Upper lobe of left lung (tissue), 6 donors: ENCODE data around the gene COL7A1. TPM values are rescaled to one million over a fixed set of nuclear protein-coding genes. Genes with fewer than 3 reads are reported as not detected.

ENCODE experiments used
- ATAC-seq, 2 donors: fragments of 200-7000 bp; cut with Tn5 transposase; one replicate each; pipeline ENCODE4 v1.9.1; 2022; ENCODE audit warnings: mild to moderate bottlenecking in 2 of 2, moderate library complexity in 2 of 2; ENCODE audit not compliant: low FRiP score in 2 of 2
- DNase-seq, 2 donors: peaks; one replicate each; pipeline ENCODE4 v3.0.0-alpha.2; 2019 to 2020
- H3K27ac ChIP-seq, 4 donors: fragments of 200-600 bp; sonication (generic); one replicate each; pipeline ENCODE4 v1.5.1; 2016 to 2019
- H3K27me3 ChIP-seq, 4 donors: fragments of 200-600 bp; sonication (generic); one replicate each; pipeline ENCODE4 v1.5.1; 2017 to 2019
- H3K36me3 ChIP-seq, 4 donors: fragments of 200-600 bp; sonication (generic); one replicate each; pipeline ENCODE4 v1.5.1; 2016 to 2019
- H3K4me1 ChIP-seq, 4 donors: fragments of 200-600 bp; sonication (generic); one replicate each; pipeline ENCODE4 v1.5.1; 2018 to 2019
- H3K4me3 ChIP-seq, 4 donors: fragments of 200-600 bp; sonication (generic); one replicate each; pipeline ENCODE4 v1.5.1; 2017 to 2019; ENCODE audit warnings: mild to moderate bottlenecking in 2 of 4, moderate library complexity in 1 of 4
- H3K9me3 ChIP-seq, 4 donors: fragments of 200-600 bp; sonication (generic); one replicate each; pipeline ENCODE4 v1.5.1; 2018 to 2019
- CTCF ChIP-seq, 6 experiments: fragments of 450-650 bp in 4 of 6; fragments of 200-600 bp in 2 of 6; sonication (generic) in 2 of 6; IDR thresholded peaks; one replicate each; pipeline ENCODE4 v1.5.1; 2016 to 2019; ENCODE audit warnings: antibody characterized with exemption in 6 of 6
- EP300 ChIP-seq, 4 donors: sonication (generic); formaldehyde crosslinking; IDR thresholded peaks; one replicate each; pipeline ENCODE4 v1.5.1; 2017; ENCODE audit warnings: antibody characterized with exemption in 4 of 4, control low read depth in 2 of 4
- POLR2A ChIP-seq, 4 donors: fragments of 450-650 bp; IDR thresholded peaks; one replicate each; pipeline ENCODE4 v1.5.1; 2016 to 2017; ENCODE audit warnings: antibody characterized with exemption in 4 of 4, mild to moderate bottlenecking in 2 of 4
- POLR2AphosphoS5 ChIP-seq, 2 donors: sonication (generic); formaldehyde crosslinking; IDR thresholded peaks; one replicate each; pipeline ENCODE4 v1.5.1; 2017; ENCODE audit warnings: antibody characterized with exemption in 2 of 2
- WGBS, 2 donors: methylation state at CpG; one replicate each; pipeline ENCODE4 v1.1.5; 2017 to 2018; 5-methylcytosine and 5-hydroxymethylcytosine counted together
- total RNA-seq, 6 donors: library from RNA; depleted of rRNA in 4 of 6; stranded (reverse); fragments of >200 nt in 4 of 6; gene quantifications; one replicate each; pipeline versions ENCODE4 v1.1.0 to v1.2.1, GENCODE V29; 2016 to 2021
- donor health status: DM: no; HTN: no; CAD: no; lungs with moderate emphysema.
- donor health status: DM: no; HTN: yes; CAD: no; lungs with severe emphysema.

The COL7A1 gene
- total RNA-seq, 6 donors from 2014 or later = 2.7 to 30.4 (median 4.6) TPM

GRCh38 chr3:48621461-48621869, 26.3 kb upstream of the COL7A1 start, which contains the start of gene TMEM89:
Gene TMEM89 (minus strand): TSS chr3:48621769. CDS start chr3:48621756, 13 bp downstream.
- ATAC-seq (peak; percentile 4 to 18), DNase-seq (no peak)
- Histone ChIP-seq H3K36me3 (peaks cover 0 to 20% (median 13%) of the 10 kb centered on the region in 4 donors), H3K9me3 (peaks cover 0 to 16% (median 14%) of the 10 kb centered on the region in 4 donors), H3K27ac (no peak within 1 kb of the TSS), H3K27me3 (no peaks in the 10 kb centered on the region), H3K4me1 (no peaks in the 10 kb centered on the region), H3K4me3 (no peak within 1 kb of the TSS)
- WGBS, 2 donors = 92 to 93% methylated on average over 17 to 19 of the region's 19 CpGs
- no peak for TF ChIP-seq POLR2AphosphoS5 (IDR thresholded peaks at IDR 0.05)
- no peak for TF ChIP-seq POLR2A (IDR thresholded peaks at IDR 0.05)
- TF ChIP-seq CTCF (IDR thresholded peaks at IDR 0.05) = no peak
- no peak for TF ChIP-seq EP300 (IDR thresholded peaks at IDR 0.05)

- 75 to 84% methylated on average over 7 of the region's 7 CpGs for WGBS, 2 donors
- peaks cover 0 to 3% (median under 1%) of the 10 kb centered on the region in 4 donors for H3K36me3 ChIP-seq
- H3K9me3 ChIP-seq = peaks cover 0 to 16% (median 14%) of the 10 kb centered on the region in 4 donors
- H3K27me3 ChIP-seq = no peaks in the 10 kb centered on the region
- ATAC-seq (peak in 1 of 2 donors; percentile 49), DNase-seq (no peak)
- no peak overlapping the region for H3K27ac ChIP-seq
- no peaks in the 10 kb centered on the region for H3K4me1 ChIP-seq
- no peak overlapping the region for H3K4me3 ChIP-seq
- no peak for TF ChIP-seq CTCF (IDR thresholded peaks at IDR 0.05)
- no peak for TF ChIP-seq POLR2A (IDR thresholded peaks at IDR 0.05)
- TF ChIP-seq EP300 (IDR thresholded peaks at IDR 0.05) = no peak
- TF ChIP-seq POLR2AphosphoS5 (IDR thresholded peaks at IDR 0.05) = no peak
These were observed 24.7 kb upstream of the COL7A1 start for GRCh38 chr3:48619541-48620524.

- Histone ChIP-seq H3K27ac (no peak overlapping the region), H3K4me1 (no peaks in the 10 kb centered on the region), H3K4me3 (no peak overlapping the region), H3K9me3 (peaks cover 0 to 16% (median 14%) of the 10 kb centered on the region in 4 donors), H3K27me3 (no peaks in the 10 kb centered on the region), H3K36me3 (no peaks in the 10 kb centered on the region)
- 94 to 97% methylated on average over 4 of the region's 4 CpGs for WGBS, 2 donors
- TF ChIP-seq POLR2A (IDR thresholded peaks at IDR 0.05) = no peak
- TF ChIP-seq EP300 (IDR thresholded peaks at IDR 0.05) = no peak
- TF ChIP-seq POLR2AphosphoS5 (IDR thresholded peaks at IDR 0.05) = no peak
- no peak for TF ChIP-seq CTCF (IDR thresholded peaks at IDR 0.05)
- DNase-seq (no peak), ATAC-seq (no peak)
These were observed 22.4 kb upstream of the COL7A1 start for GRCh38 chr3:48617559-48617958.

- TF ChIP-seq POLR2A (IDR thresholded peaks at IDR 0.05) (no peak), POLR2AphosphoS5 (IDR thresholded peaks at IDR 0.05) (peak in 1 of 2 donors; percentile 53)
- Histone ChIP-seq H3K27ac (peak overlapping the region in 1 of 4 donors; percentile 30), H3K4me1 (peaks cover 0 to 6% (median 3%) of the 10 kb centered on the region in 4 donors), H3K9me3 (peaks cover 0 to 16% (median 14%) of the 10 kb centered on the region in 4 donors), H3K36me3 (no peaks in the 10 kb centered on the region), H3K27me3 (no peaks in the 10 kb centered on the region), H3K4me3 (no peak overlapping the region)
- no peak for ATAC-seq
- 34 to 42% methylated on average over 3 of the region's 3 CpGs for WGBS, 2 donors
- no peak for DNase-seq
These were observed 18.9 kb upstream of the COL7A1 start for GRCh38 chr3:48614044-48614443.

GRCh38 chr3:48612309-48612708, 17.2 kb upstream of the COL7A1 start:
- Histone ChIP-seq H3K27me3 (no peaks in the 10 kb centered on the region), H3K4me1 (peaks cover 10 to 19% (median 12%) of the 10 kb centered on the region in 4 donors), H3K9me3 (peaks cover 0 to 7% (median 5%) of the 10 kb centered on the region in 4 donors), H3K27ac (no peak overlapping the region), H3K4me3 (no peak overlapping the region), H3K36me3 (peaks cover 0 to 5% (median 0%) of the 10 kb centered on the region in 4 donors)
- 48 to 52% methylated on average over 1 of the region's 1 CpG for WGBS, 2 donors
- TF ChIP-seq POLR2AphosphoS5 (IDR thresholded peaks at IDR 0.05) (no peak), EP300 (IDR thresholded peaks at IDR 0.05) (no peak), CTCF (IDR thresholded peaks at IDR 0.05) (no peak), POLR2A (IDR thresholded peaks at IDR 0.05) (no peak)
- ATAC-seq (no peak), DNase-seq (no peak)
